Neuronal stem cell (in vitro differentiated cells): ENCODE measurements around the gene NRAP.

Experiments used
- DNase-seq: peaks from one replicate; pipeline ENCODE4 v3.0.0-alpha.2; 2013; ENCODE audit warnings: low spot score
- H2AFZ ChIP-seq: one replicate; pipeline ENCODE4 v1.6.1; 2013; ENCODE audit warnings: mild to moderate bottlenecking, low read length, inconsistent platforms
- H2AK5ac ChIP-seq: 2 replicates; pipeline ENCODE4 v1.6.1; 2013; ENCODE audit warnings: low read depth, mild to moderate bottlenecking, inconsistent platforms, low read length, moderate library complexity, mixed read lengths
- H2BK120ac ChIP-seq: 2 replicates; pipeline ENCODE4 v1.6.1; 2013; ENCODE audit warnings: low read depth, mild to moderate bottlenecking, inconsistent platforms, low read length, moderate library complexity, mixed read lengths
- H2BK12ac ChIP-seq: one replicate; pipeline ENCODE4 v1.6.1; 2013; ENCODE audit warnings: low read length, inconsistent platforms
- H2BK15ac ChIP-seq: 2 replicates; pipeline ENCODE4 v1.6.1; 2013; ENCODE audit warnings: mild to moderate bottlenecking, low read length, inconsistent platforms, mixed read lengths
- H2BK5ac ChIP-seq: one replicate; pipeline ENCODE4 v1.6.1; 2013; ENCODE audit warnings: inconsistent platforms, mild to moderate bottlenecking, low read length, moderate library complexity
- H3K14ac ChIP-seq: one replicate; pipeline ENCODE4 v1.6.1; 2013; ENCODE audit warnings: low read length, inconsistent platforms
- H3K18ac ChIP-seq: 2 replicates; pipeline ENCODE4 v1.6.1; 2013; ENCODE audit warnings: low read length, inconsistent platforms
- H3K23ac ChIP-seq: 2 replicates; pipeline ENCODE4 v1.6.1; 2013; ENCODE audit warnings: low read depth, mild to moderate bottlenecking, mixed read lengths, low read length, inconsistent platforms; ENCODE audit not compliant: poor library complexity
- H3K27ac ChIP-seq: replicated peaks from 3 replicates; pipeline ENCODE4 v1.5.1; 2013; ENCODE audit warnings: low read length, inconsistent platforms
- H3K27me3 ChIP-seq, 3 experiments: 2 replicates each; pipeline ENCODE4 v1.6.1; 2013; ENCODE audit warnings: low read length in 3 of 3, mild to moderate bottlenecking in 2 of 3, inconsistent platforms in 1 of 3, low read depth in 1 of 3, mixed read lengths in 1 of 3, moderate library complexity in 1 of 3; ENCODE audit not compliant: control insufficient read depth in 3 of 3, insufficient read depth in 3 of 3
- H3K36me3 ChIP-seq, 2 donors: replicated peaks in 1 of 2; 2 replicates each; pipeline ENCODE4 v1.6.1; 2013; ENCODE audit warnings: low read length in 2 of 2; ENCODE audit not compliant: control insufficient read depth in 2 of 2, insufficient read depth in 2 of 2
- H3K4ac ChIP-seq: 2 replicates; pipeline ENCODE4 v1.6.1; 2013; ENCODE audit warnings: inconsistent platforms, mild to moderate bottlenecking, low read length, moderate library complexity
- H3K4me1 ChIP-seq, 2 donors: 1 replicate in 1 of 2; 2 replicates in 1 of 2; pipeline ENCODE4 v1.6.1; 2013; ENCODE audit warnings: low read length in 2 of 2, low read depth in 1 of 2; ENCODE audit not compliant: control insufficient read depth in 2 of 2, insufficient read depth in 1 of 2
- H3K4me2 ChIP-seq: one replicate; pipeline ENCODE4 v1.6.1; 2013; ENCODE audit warnings: mild to moderate bottlenecking, low read length, inconsistent platforms; ENCODE audit not compliant: insufficient read depth, poor library complexity, severe bottlenecking
- H3K4me3 ChIP-seq, 2 donors: 2 replicates each; pipeline ENCODE4 v1.5.1; 2013; ENCODE audit warnings: low read length in 2 of 2, mild to moderate bottlenecking in 2 of 2, inconsistent platforms in 1 of 2, moderate library complexity in 1 of 2
- H3K79me1 ChIP-seq: one replicate; pipeline ENCODE4 v1.6.1; 2013; ENCODE audit warnings: low read depth, mild to moderate bottlenecking, inconsistent platforms, low read length, moderate library complexity
- H3K9ac ChIP-seq: one replicate; pipeline ENCODE4 v1.6.1; 2013; ENCODE audit warnings: mild to moderate bottlenecking, low read depth, low read length, inconsistent platforms; ENCODE audit not compliant: poor library complexity
- H3K9me3 ChIP-seq, 2 donors: replicated peaks in 1 of 2; 2 replicates each; pipeline versions ENCODE3 to v1.6.1; 2013; ENCODE audit warnings: low read length in 2 of 2, mild to moderate bottlenecking in 2 of 2, inconsistent platforms in 1 of 2, low read depth in 1 of 2, mixed read lengths in 1 of 2, moderate library complexity in 1 of 2; ENCODE audit not compliant: control insufficient read depth in 2 of 2, insufficient read depth in 1 of 2
- H4K8ac ChIP-seq: one replicate; pipeline ENCODE4 v1.6.1; 2013; ENCODE audit warnings: low read depth, mild to moderate bottlenecking, inconsistent platforms, low read length, moderate library complexity
- H4K91ac ChIP-seq: one replicate; pipeline ENCODE4 v1.6.1; 2013; ENCODE audit warnings: low read length, low read depth, mild to moderate bottlenecking, inconsistent platforms; ENCODE audit not compliant: poor library complexity
- WGBS, 2 donors: extraction: QIAGEN DNeasy Blood & Tissue Kit; methylation state at CpG; one replicate each; pipeline ENCODE4 v1.1.7; 2013; ENCODE audit warnings: missing lambda C conversion rate in 2 of 2, mixed read lengths in 1 of 2; ENCODE audit not compliant: insufficient read length in 2 of 2, insufficient replicate concordance in 1 of 2; ENCODE audit errors: extremely low coverage in 2 of 2; 5-methylcytosine and 5-hydroxymethylcytosine counted together

NRAP gene

GRCh38 chr10:113630929-113631533, 32.8 kb downstream of the NRAP start:
- no peak for DNase-seq
- Histone ChIP-seq H3K23ac (no peak overlapping the region), H3K9ac (no peak overlapping the region), H3K4me2 (no peak overlapping the region), H2BK120ac (no peak overlapping the region), H2BK12ac (no peak overlapping the region), H3K27ac (no peak overlapping the region), H3K36me3 (no peaks in the 10 kb centered on the region), H3K4me3 (no peak overlapping the region), H2BK5ac (no peak overlapping the region), H2BK15ac (no peak overlapping the region), H3K79me1 (no peaks in the 10 kb centered on the region), H3K4me1 (peaks cover 6 to 12% of the 10 kb centered on the region in 2 donors), H3K14ac (no peak overlapping the region), H4K91ac (no peak overlapping the region), H3K18ac (no peak overlapping the region), H3K4ac (no peak overlapping the region), H3K9me3 (peaks cover 0 to 2% of the 10 kb centered on the region in 2 donors), H3K27me3 (peaks cover 0 to 17% (median 0%) of the 10 kb centered on the region in 3 experiments), H4K8ac (no peak overlapping the region), H2AK5ac (no peak overlapping the region), H2AFZ (no peak overlapping the region)
- WGBS, 2 donors = no CpG with 5 or more reads among the region's 5 CpGs

GRCh38 chr10:113628607-113629153, 35.2 kb downstream of the NRAP start:
- Histone ChIP-seq H3K4ac (no peak overlapping the region), H2BK12ac (no peak overlapping the region), H4K8ac (no peak overlapping the region), H3K9me3 (no peaks in the 10 kb centered on the region), H2AK5ac (no peak overlapping the region), H3K23ac (no peak overlapping the region), H3K27me3 (peaks cover 0 to 26% (median 0%) of the 10 kb centered on the region in 3 experiments), H3K79me1 (no peaks in the 10 kb centered on the region), H3K18ac (no peak overlapping the region), H3K14ac (no peak overlapping the region), H3K36me3 (no peaks in the 10 kb centered on the region), H4K91ac (no peak overlapping the region), H3K4me3 (no peak overlapping the region), H3K4me2 (no peak overlapping the region), H3K27ac (no peak overlapping the region), H2BK15ac (no peak overlapping the region), H2AFZ (no peak overlapping the region), H2BK120ac (no peak overlapping the region), H3K9ac (no peak overlapping the region), H2BK5ac (no peak overlapping the region), H3K4me1 (peaks cover 6 to 12% of the 10 kb centered on the region in 2 donors)
- WGBS, 2 donors = no CpG with 5 or more reads among the region's 2 CpGs
- DNase-seq = no peak

GRCh38 chr10:113627836-113628235, 36.0 kb downstream of the NRAP start:
- Histone ChIP-seq H3K27ac (no peak overlapping the region), H3K27me3 (peaks cover 0 to 26% (median 0%) of the 10 kb centered on the region in 3 experiments), H2BK12ac (no peak overlapping the region), H3K14ac (no peak overlapping the region), H2AFZ (no peak overlapping the region), H3K4me2 (no peak overlapping the region), H4K91ac (no peak overlapping the region), H3K36me3 (no peaks in the 10 kb centered on the region), H3K4me1 (peaks cover 6 to 12% of the 10 kb centered on the region in 2 donors), H3K23ac (no peak overlapping the region), H3K79me1 (no peaks in the 10 kb centered on the region), H3K18ac (no peak overlapping the region), H4K8ac (no peak overlapping the region), H3K4me3 (no peak overlapping the region), H2AK5ac (no peak overlapping the region), H3K4ac (no peak overlapping the region), H3K9me3 (no peaks in the 10 kb centered on the region), H3K9ac (no peak overlapping the region), H2BK120ac (no peak overlapping the region), H2BK15ac (no peak overlapping the region), H2BK5ac (no peak overlapping the region)
- DNase-seq = no peak
- no CpG with 5 or more reads among the region's 6 CpGs for WGBS, 2 donors

GRCh38 chr10:113626809-113627355, 37.0 kb downstream of the NRAP start:
- Histone ChIP-seq H2AK5ac (no peak overlapping the region), H3K9ac (no peak overlapping the region), H4K91ac (no peak overlapping the region), H2BK120ac (no peak overlapping the region), H3K4ac (no peak overlapping the region), H3K18ac (no peak overlapping the region), H3K79me1 (no peaks in the 10 kb centered on the region), H3K4me2 (no peak overlapping the region), H3K4me1 (peaks cover 6 to 7% of the 10 kb centered on the region in 2 donors), H2BK12ac (no peak overlapping the region), H3K14ac (no peak overlapping the region), H3K27me3 (peaks cover 0 to 29% (median 0%) of the 10 kb centered on the region in 3 experiments), H2BK15ac (no peak overlapping the region), H2BK5ac (no peak overlapping the region), H3K23ac (no peak overlapping the region), H3K36me3 (no peaks in the 10 kb centered on the region), H2AFZ (no peak overlapping the region), H3K27ac (no peak overlapping the region), H3K4me3 (no peak overlapping the region), H3K9me3 (no peaks in the 10 kb centered on the region), H4K8ac (no peak overlapping the region)
- DNase-seq = no peak
- WGBS, 2 donors = no CpG with 5 or more reads among the region's 5 CpGs
